Measurements from ENCODE around the gene GPR161.
A peak's percentile ranks its signal among the peaks of the same experiment; 100 is the strongest.
"Not testable (repeated sequence)": the region's sequence is repeated elsewhere in the genome, so short reads cannot be mapped to it uniquely, and the experiment has no call there.

GPR161 gene

GRCh38 chr1:168136709-168137514, at the start of gene GPR161:
GPR161 (minus strand) TSS chr1:168136930; CDS start chr1:168104850, 32,080 bp downstream.
- DNase-seq (ENCODE audit: low read depth) = peak; percentile 19
- no peak for TF ChIP-seq CTCF (conservative IDR thresholded peaks at IDR 0.05; ENCODE audit: control insufficient read depth, insufficient read depth, low read depth, low read length)
- peak within 1 kb of the TSS; percentile 72 for H3K4me3 ChIP-seq (ENCODE audit: control insufficient read depth, low read depth, low read length)

GRCh38 chr1:168181063-168181720, 44.5 kb upstream of the GPR161 start:
- DNase-seq (ENCODE audit: low read depth); H3K4me3 ChIP-seq (ENCODE audit: control insufficient read depth, low read depth, low read length): not testable (repeated sequence)

GRCh38 chr1:168180148-168180524, 43.4 kb upstream of the GPR161 start:
- no peak for TF ChIP-seq CTCF (conservative IDR thresholded peaks at IDR 0.05; ENCODE audit: control insufficient read depth, insufficient read depth, low read depth, low read length)
- peak overlapping the region; percentile 99 for H3K4me3 ChIP-seq (ENCODE audit: control insufficient read depth, low read depth, low read length)
- DNase-seq (ENCODE audit: low read depth) = peak; percentile 17

- peak overlapping the region; percentile 99 for H3K4me3 ChIP-seq (ENCODE audit: control insufficient read depth, low read depth, low read length)
- TF ChIP-seq CTCF (conservative IDR thresholded peaks at IDR 0.05; ENCODE audit: control insufficient read depth, insufficient read depth, low read depth, low read length) = no peak
- peak; percentile 29 for DNase-seq (ENCODE audit: low read depth)
Measured at GRCh38 chr1:168179438-168180147, 42.9 kb upstream of the GPR161 start.

GRCh38 chr1:168178638-168179437, 42.1 kb upstream of the GPR161 start, which contains the start of gene TIPRL:
TIPRL (plus strand) TSS chr1:168178962; CDS start chr1:168179078, 116 bp downstream.
- peak; percentile 41 for TF ChIP-seq CTCF (conservative IDR thresholded peaks at IDR 0.05; ENCODE audit: control insufficient read depth, insufficient read depth, low read depth, low read length)
- H3K4me3 ChIP-seq (ENCODE audit: control insufficient read depth, low read depth, low read length) = peak within 1 kb of the TSS; percentile 99
- DNase-seq (ENCODE audit: low read depth) = peak; percentile 99

- TF ChIP-seq CTCF (conservative IDR thresholded peaks at IDR 0.05; ENCODE audit: control insufficient read depth, insufficient read depth, low read depth, low read length) = no peak
- DNase-seq (ENCODE audit: low read depth) = no peak
- H3K4me3 ChIP-seq (ENCODE audit: control insufficient read depth, low read depth, low read length) = peak overlapping the region; percentile 25
Measured at GRCh38 chr1:168178227-168178637, 41.5 kb upstream of the GPR161 start.

Measured in fibroblast of mammary gland (primary cell).